ENCODE measurements around the gene CREB3L1. TPM values are rescaled to one million over a fixed set of nuclear protein-coding genes. Genes with fewer than 3 reads are reported as not detected.

Gene CREB3L1
- total RNA-seq, 1 experiment from 2014 or later: 1.1 TPM

DNA sequence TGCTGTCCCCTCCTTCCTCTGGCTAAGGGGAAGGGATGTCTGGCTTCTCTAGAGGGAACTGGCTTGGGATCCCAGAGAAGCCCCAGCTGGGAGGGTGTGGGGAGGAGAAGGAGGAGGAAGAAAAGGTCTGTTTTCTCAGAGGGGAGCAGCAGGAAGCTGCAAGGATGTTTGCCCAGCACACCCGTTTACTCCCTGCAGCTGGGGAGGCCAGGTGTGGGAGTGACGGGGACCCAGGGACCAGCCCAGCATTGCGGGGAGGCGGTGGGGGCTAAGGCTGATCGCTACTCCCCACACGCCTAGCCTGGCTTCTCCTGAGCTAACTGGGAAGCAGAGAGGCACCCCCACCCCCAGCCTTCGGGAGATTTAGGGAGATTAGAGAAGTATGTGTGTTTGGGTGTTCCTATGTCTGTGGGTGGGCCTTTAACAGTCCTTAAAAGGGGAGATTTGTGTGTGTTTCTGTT lies 3.9 kb downstream of the CREB3L1 start:
- H3K9ac ChIP-seq (ENCODE audit: low read length): no peak overlapping the region
- DNase-seq (no peak), ATAC-seq (peak; percentile 52)
- H3K9me3 ChIP-seq (ENCODE audit: low read length): no peaks in the 10 kb centered on the region
- no peaks in the 10 kb centered on the region for H3K36me3 ChIP-seq (ENCODE audit: low read depth, low read length)
- POLR2A ChIA-PET (ENCODE audit: unreplicated experiment): interaction anchor here (0.5 kb wide), 1 partner anchor 47 kb away, joined by 7 read pairs; no protein-coding TSS in a partner anchor
- no peak overlapping the region for H3K4me2 ChIP-seq (ENCODE audit: low read length)
- no peaks in the 10 kb centered on the region for H4K20me1 ChIP-seq (ENCODE audit: low read length)
- H3K27ac ChIP-seq (ENCODE audit: low read length): no peak overlapping the region
- TF ChIP-seq EZH2phosphoT487 (IDR thresholded peaks at IDR 0.05; ENCODE audit: borderline replicate concordance, low read length) (no peak), EZH2 (IDR thresholded peaks at IDR 0.05; ENCODE audit: low read length, unreplicated experiment) (no peak)
- TF ChIP-seq, protein P1, sequence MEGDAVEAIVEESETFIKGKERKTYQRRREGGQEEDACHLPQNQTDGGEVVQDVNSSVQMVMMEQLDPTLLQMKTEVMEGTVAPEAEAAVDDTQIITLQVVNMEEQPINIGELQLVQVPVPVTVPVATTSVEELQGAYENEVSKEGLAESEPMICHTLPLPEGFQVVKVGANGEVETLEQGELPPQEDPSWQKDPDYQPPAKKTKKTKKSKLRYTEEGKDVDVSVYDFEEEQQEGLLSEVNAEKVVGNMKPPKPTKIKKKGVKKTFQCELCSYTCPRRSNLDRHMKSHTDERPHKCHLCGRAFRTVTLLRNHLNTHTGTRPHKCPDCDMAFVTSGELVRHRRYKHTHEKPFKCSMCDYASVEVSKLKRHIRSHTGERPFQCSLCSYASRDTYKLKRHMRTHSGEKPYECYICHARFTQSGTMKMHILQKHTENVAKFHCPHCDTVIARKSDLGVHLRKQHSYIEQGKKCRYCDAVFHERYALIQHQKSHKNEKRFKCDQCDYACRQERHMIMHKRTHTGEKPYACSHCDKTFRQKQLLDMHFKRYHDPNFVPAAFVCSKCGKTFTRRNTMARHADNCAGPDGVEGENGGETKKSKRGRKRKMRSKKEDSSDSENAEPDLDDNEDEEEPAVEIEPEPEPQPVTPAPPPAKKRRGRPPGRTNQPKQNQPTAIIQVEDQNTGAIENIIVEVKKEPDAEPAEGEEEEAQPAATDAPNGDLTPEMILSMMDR (conservative IDR thresholded peaks at IDR 0.05; ENCODE audit: low read depth, low read length): no peak
- H3K4me1 ChIP-seq (ENCODE audit: insufficient read depth, low read length): no peaks in the 10 kb centered on the region; the same call in 1 of the 2 replicates
- no peak overlapping the region for H2AFZ ChIP-seq (ENCODE audit: low read length)
- H3K9me2 ChIP-seq (replicated peaks; ENCODE audit: low read length): no peaks in the 10 kb centered on the region
- CTCF ChIA-PET: interaction anchor here (0.6 kb wide), 1 partner anchor 140 kb away, joined by 4 read pairs; no protein-coding TSS in a partner anchor
- intact Hi-C loops (cut with micrococcal nuclease): no loop called here
- H3F3A ChIP-seq (ENCODE audit: low read length, unreplicated experiment): no peaks in the 10 kb centered on the region
- H3K79me2 ChIP-seq (ENCODE audit: low read length): no peaks in the 10 kb centered on the region
- peaks cover 13% of the 10 kb centered on the region for H3K27me3 ChIP-seq (ENCODE audit: low read length)
- H3K4me3 ChIP-seq (ENCODE audit: low read length): no peak overlapping the region
- no TSS peak for BruUV-seq (replicated peaks)

DNA sequence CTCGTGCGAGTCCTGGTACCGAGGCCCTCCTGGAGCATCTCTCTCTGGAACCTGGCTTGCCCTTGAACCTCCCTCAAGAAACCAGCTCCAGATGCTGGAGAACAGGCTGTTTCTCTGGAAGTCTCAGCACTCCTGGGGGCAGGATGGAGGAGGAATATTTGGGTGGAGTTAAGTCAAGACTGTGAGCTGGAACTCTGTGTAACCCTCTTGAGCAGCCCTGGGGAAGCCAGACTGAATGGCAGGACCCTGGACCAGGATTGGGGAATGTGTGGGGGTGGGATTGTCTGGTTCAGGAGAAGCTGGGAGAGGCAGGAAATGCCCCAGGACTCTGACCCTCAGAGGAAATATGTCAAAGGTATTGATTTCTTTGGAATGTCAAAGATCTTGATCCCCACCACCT lies 7.7 kb downstream of the CREB3L1 start:
- Histone ChIP-seq H3K4me2 (ENCODE audit: low read length) (no peak overlapping the region), H3K4me3 (ENCODE audit: low read length) (no peak overlapping the region), H3K9ac (ENCODE audit: low read length) (no peak overlapping the region), H2AFZ (ENCODE audit: low read length) (no peak overlapping the region), H3K9me3 (ENCODE audit: low read length) (no peaks in the 10 kb centered on the region), H3K27me3 (ENCODE audit: low read length) (no peaks in the 10 kb centered on the region), H4K20me1 (ENCODE audit: low read length) (no peaks in the 10 kb centered on the region), H3K79me2 (ENCODE audit: low read length) (no peaks in the 10 kb centered on the region), H3K36me3 (ENCODE audit: low read depth, low read length) (no peaks in the 10 kb centered on the region), H3K4me1 (ENCODE audit: insufficient read depth, low read length) (no peaks in the 10 kb centered on the region; the same call in 1 of the 2 replicates), H3F3A (ENCODE audit: low read length, unreplicated experiment) (no peaks in the 10 kb centered on the region), H3K27ac (ENCODE audit: low read length) (no peak overlapping the region), H3K9me2 (replicated peaks; ENCODE audit: low read length) (no peaks in the 10 kb centered on the region)
- BruUV-seq (replicated peaks): no TSS peak
- ChIA-PET CTCF (no interaction called here), POLR2A (ENCODE audit: unreplicated experiment) (no interaction called here)
- ATAC-seq (no peak), DNase-seq (no peak)
- TF ChIP-seq EZH2phosphoT487 (IDR thresholded peaks at IDR 0.05; ENCODE audit: borderline replicate concordance, low read length): no peak
- no peak for TF ChIP-seq EZH2 (IDR thresholded peaks at IDR 0.05; ENCODE audit: low read length, unreplicated experiment)
- TF ChIP-seq, protein P1 (conservative IDR thresholded peaks at IDR 0.05; ENCODE audit: low read depth, low read length): no peak
- intact Hi-C loops (cut with micrococcal nuclease): no loop called here

DNA sequence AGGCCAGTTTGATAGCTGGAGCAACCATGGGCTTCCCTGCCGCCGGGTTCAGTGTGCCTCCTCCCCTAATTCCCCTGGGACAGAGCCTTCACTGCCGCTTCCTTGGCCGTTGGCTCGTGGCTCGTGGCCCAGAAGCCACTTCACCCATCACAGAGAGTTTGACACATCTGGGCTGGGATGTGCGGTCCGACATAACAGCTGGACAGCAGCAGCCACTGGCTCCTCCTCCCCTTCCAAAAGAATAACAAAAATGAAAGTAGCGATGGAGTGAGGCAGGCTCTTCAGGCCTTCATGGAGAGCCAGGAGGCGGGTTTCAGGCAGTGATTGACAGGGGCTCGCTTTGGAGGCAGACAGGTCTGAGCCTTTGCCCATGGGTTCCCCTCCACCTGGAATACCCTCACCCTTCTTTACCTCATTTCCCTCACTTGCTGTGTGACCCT lies 8.2 kb downstream of the CREB3L1 start:
- ATAC-seq: no peak
- POLR2A ChIA-PET (ENCODE audit: unreplicated experiment): no interaction called here
- Histone ChIP-seq H3K36me3 (ENCODE audit: low read depth, low read length) (no peaks in the 10 kb centered on the region), H3K4me3 (ENCODE audit: low read length) (no peak overlapping the region), H3K9me3 (ENCODE audit: low read length) (no peaks in the 10 kb centered on the region), H2AFZ (ENCODE audit: low read length) (no peak overlapping the region), H3K4me1 (ENCODE audit: insufficient read depth, low read length) (no peaks in the 10 kb centered on the region; the same call in 1 of the 2 replicates), H3K79me2 (ENCODE audit: low read length) (no peaks in the 10 kb centered on the region), H3F3A (ENCODE audit: low read length, unreplicated experiment) (no peaks in the 10 kb centered on the region), H3K9me2 (replicated peaks; ENCODE audit: low read length) (no peaks in the 10 kb centered on the region), H3K4me2 (ENCODE audit: low read length) (no peak overlapping the region), H3K9ac (ENCODE audit: low read length) (no peak overlapping the region), H4K20me1 (ENCODE audit: low read length) (no peaks in the 10 kb centered on the region), H3K27ac (ENCODE audit: low read length) (no peak overlapping the region), H3K27me3 (ENCODE audit: low read length) (no peaks in the 10 kb centered on the region)
- intact Hi-C loops (cut with micrococcal nuclease): no loop called here
- TF ChIP-seq, protein P1 (conservative IDR thresholded peaks at IDR 0.05; ENCODE audit: low read depth, low read length): no peak
- TF ChIP-seq EZH2phosphoT487 (IDR thresholded peaks at IDR 0.05; ENCODE audit: borderline replicate concordance, low read length) (no peak), EZH2 (IDR thresholded peaks at IDR 0.05; ENCODE audit: low read length, unreplicated experiment) (no peak)
- DNase-seq: no peak
- BruUV-seq (replicated peaks): no TSS peak
- CTCF ChIA-PET: no interaction called here
